COLO829 (cell line): ENCODE data around the gene PLTP.
"Not testable (repeated sequence)": the region's sequence is repeated elsewhere in the genome, so short reads cannot be mapped to it uniquely, and the experiment has no call there.

Source experiments
- DNase-seq: peaks from one replicate; pipeline ENCODE4 v3.0.0; 2012; ENCODE audit warnings: low spot score

PLTP gene, protein sequence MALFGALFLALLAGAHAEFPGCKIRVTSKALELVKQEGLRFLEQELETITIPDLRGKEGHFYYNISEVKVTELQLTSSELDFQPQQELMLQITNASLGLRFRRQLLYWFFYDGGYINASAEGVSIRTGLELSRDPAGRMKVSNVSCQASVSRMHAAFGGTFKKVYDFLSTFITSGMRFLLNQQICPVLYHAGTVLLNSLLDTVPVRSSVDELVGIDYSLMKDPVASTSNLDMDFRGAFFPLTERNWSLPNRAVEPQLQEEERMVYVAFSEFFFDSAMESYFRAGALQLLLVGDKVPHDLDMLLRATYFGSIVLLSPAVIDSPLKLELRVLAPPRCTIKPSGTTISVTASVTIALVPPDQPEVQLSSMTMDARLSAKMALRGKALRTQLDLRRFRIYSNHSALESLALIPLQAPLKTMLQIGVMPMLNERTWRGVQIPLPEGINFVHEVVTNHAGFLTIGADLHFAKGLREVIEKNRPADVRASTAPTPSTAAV

DNA sequence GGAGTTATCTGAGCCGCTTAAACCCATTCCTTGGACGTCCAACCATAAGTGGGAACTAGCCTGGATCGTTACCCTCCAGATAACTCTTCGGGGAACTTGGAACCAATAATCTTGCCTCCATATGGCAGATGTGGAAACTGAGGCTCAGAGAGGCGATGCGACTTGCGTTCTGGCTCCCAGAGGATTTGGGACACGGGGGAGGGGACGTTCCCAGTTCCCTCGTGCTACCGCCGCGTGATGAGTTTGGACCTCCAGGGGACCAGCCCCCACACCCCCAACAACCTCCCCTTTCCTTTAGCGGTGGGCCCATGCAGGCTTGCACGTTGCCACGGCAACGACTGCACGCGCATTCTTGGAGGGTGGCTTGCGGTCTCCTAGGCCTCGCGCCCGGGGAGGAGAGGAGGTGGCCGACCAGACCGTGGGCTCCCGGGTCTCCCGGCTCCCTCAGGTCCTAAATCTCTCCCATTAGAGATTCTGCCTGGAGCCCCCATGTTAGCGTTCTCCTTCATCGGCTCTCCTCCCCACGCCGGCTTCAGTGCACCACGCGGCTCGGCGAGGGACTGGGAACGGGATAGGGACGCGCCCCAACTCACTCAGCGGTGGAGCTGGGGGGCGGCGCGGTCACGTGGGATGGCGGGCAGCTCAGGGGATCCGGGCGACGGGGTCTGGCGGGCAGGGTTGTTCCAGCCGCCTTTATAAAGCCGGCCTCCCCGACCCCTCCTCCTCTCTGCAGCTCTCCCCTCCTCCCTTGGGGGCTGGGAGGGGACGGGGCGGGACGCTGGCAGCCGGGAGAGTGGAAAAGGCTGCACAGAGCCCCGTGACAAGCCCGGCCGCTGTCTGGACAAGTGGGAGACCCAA lies at the start of gene PLTP:
TSS of gene PLTP (minus strand) at position 670 of the 858 bp plus-strand sequence. CDS start 703 bp downstream, outside the sequence.
- DNase-seq: peak; percentile 28

GRCh38 chr20:45959956-45960630 lies 48.1 kb upstream of the PLTP start:
- no peak for DNase-seq

DNA sequence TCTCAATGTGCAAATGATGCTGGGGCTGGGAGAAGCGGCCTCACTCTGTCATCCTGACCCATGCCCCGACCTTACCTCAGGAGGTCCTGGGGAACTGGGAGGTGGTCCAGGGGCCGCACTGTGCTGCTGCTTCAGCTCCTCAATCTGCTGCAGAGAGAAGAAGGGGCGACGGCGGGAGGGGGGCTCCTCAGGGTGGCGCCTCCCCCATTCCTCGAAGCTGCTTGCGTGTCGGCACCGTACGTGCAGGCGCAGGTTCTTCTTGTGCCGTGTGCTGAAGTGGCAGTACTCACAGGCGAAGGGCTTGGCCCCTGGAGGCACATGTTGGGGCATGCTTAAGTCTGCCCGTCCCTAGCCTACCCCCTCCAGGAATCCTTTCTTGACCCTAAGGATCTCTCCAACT lies 47.2 kb upstream of the PLTP start:
- DNase-seq: no peak

- no peak for DNase-seq
Measured at GRCh38 chr20:45958593-45958992, 46.6 kb upstream of the PLTP start.

DNA sequence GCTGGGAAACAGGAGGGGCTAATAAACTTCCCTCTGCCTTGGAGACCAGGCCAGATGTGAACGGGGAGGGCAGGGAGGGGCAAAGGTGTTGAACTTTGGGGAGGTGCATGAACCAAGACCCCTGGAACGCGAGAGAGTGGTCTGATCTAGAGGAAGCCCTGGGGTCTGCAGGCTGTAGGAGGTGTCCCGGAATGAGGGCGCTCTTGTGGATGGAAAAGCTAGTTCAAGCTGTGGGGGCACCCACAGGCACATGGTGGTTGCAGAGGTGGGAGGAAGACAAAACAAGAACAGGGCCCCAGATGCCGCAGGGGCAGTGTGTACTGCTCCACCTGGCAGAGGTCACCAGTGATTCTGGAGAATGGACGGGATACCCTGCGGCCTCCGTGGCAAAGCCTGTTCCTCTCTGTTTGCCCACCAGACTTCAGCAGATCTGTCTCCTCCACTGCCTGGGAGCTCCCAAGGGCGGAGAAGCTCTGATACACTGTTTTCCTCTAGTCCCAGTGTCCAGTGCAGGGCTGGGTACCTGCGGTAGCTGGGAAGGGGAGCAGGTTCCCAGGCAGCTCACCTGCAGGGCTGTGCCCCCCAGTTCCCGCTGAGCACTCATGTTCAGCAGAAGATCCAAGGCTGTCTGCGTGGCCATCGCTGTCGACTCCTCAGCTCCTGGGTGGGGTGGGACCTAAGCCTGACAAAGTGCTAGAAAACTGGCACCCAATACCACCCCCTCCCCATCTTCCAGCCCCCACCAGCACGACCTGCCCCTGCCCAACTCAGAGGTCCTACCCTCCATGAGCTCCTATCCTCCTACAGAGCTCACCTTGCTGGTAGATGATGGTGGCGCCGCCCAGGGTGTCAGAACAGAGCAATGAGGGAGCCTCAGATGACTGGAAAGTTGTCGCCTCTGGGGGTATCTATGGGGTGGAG lies 45.3 kb upstream of the PLTP start:
- no peak for DNase-seq

DNA sequence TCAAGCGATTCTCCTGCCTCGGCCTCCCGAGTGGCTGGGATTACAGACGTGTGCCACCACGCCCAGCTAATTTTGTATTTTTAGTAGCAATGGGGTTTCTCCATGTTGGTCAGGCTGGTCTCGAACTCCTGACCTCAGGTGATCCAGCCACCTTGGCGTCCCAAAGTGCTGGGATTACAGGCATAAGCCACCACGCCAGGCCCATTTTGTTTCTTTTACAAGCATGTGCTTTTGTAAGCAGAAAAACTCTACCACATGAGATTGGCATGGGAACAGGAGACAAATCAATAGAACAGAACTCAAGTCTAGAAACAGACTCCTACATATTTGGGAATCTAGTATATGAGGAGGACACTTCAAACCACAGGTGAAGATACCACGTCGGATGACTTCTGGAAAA lies 44.4 kb upstream of the PLTP start:
- DNase-seq: not testable (repeated sequence)

DNA sequence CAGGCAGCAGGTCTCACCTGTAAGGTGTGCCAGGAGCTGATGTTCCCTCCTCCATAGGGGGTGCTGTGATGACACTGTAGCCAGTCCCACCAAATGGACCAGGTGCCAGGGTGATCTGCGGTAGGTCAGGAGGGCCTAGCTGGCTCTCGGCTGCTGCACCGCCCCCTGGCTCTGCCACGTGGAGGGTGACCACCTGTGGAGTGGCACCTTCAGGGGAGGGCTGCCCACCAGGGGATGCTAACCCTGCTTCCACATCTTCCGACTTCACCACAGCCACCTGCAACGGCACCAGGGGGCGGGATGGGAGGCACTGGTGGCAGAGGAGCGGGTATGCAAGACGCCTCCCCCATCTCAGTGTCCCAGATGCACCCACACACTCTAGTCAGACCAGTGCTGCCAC lies 41.7 kb upstream of the PLTP start:
- DNase-seq: no peak

- no peak for DNase-seq
Measured at GRCh38 chr20:45952861-45953260, 40.9 kb upstream of the PLTP start.

- DNase-seq: no peak
Measured at GRCh38 chr20:45951925-45952834, 40.2 kb upstream of the PLTP start.

DNA sequence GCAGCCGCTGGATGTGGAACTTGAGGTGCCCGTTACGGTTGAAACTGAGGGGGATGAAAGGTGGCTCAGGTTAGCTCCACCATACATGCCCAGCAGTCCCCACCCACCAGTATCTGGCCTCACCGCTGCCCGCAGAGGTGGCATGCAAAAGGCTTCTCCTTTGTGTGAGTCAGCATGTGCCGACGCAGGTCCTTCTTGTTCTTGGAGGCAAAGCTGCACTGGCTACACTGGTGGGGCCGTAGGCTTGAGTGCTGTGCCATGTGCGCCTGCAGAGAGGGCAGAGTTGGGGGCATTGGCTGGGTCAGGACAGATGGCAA lies 38.3 kb upstream of the PLTP start:
- no peak for DNase-seq

DNA sequence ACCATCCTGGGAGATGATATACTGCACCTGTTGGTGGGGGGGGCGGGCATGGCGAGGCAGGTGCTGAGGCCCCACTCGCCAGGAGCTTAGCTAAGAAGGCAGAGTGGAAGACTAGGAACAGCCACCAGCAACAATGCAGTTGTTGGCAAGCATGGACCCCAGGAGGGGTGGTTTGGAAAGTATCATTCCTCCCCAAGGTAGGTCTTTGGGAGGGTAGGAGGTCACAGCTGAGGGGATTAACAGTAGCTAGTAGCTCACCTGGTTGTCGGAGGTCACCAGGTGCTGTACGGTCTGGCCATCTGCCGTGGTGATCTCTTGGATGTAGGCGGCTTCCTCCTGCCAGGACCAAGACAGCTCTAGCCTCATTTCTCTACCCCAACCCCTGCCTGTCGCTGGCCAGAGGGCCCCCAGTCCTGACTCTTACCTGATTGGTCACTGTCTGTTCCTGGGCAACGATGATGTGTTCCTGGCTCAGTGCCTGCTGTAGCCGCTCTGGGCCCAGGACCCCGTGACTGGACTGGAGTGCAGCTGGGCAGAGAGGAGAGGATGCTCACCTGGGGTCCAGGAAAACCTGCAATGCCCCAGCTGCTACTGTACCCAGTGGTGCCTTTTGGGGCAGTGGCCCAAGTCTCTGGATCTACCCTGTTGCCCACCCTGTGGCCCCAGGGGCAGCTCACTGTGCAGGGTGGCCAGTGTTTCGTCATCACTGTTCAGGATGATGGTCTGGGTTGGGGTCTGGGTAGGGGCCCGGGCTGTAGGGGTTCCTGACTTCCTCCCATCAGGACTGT lies 37.8 kb upstream of the PLTP start:
- DNase-seq: no peak

DNA sequence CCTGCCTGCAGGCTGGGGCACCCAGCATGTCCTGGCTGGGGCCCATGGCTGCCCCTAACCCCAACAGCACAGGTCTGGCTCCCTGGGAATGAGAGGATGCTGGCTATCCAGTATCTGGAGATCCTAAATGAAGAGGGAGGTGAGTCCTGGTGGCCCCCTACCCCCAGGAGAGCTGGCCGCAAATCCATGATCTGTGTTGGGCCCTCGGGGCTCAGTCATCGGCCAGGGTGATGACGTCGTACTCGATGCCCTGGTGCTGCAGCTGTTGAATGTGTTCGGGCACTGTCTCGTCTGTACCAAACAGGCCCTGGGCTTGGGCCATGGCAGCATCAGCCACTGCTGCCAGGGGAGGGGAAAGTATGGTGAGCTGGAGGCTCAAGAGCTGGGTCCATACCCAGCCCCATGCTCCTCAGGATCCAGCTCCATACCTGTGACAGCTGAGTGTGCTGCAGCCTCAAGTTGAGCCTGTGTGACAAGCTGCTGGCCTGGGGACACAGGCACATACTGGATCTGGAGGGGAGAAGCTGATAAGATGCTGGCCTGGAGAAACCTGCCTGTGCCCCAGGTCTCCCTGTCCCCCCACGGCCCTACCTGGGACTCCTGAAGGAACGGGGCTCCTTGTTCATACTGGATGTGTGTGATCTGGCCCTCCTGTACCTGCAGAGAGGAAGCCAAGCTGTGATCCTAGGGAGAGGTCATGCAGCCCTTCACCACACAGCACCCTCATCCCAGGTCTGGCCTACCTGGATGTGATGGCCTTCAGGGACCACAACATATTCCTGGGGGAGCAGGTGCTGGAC lies 37.0 kb upstream of the PLTP start:
- DNase-seq: no peak

- DNase-seq: no peak
Measured at GRCh38 chr20:45948261-45948733, 36.3 kb upstream of the PLTP start.

GRCh38 chr20:45947110-45947866 lies 35.3 kb upstream of the PLTP start:
- no peak for DNase-seq

DNA sequence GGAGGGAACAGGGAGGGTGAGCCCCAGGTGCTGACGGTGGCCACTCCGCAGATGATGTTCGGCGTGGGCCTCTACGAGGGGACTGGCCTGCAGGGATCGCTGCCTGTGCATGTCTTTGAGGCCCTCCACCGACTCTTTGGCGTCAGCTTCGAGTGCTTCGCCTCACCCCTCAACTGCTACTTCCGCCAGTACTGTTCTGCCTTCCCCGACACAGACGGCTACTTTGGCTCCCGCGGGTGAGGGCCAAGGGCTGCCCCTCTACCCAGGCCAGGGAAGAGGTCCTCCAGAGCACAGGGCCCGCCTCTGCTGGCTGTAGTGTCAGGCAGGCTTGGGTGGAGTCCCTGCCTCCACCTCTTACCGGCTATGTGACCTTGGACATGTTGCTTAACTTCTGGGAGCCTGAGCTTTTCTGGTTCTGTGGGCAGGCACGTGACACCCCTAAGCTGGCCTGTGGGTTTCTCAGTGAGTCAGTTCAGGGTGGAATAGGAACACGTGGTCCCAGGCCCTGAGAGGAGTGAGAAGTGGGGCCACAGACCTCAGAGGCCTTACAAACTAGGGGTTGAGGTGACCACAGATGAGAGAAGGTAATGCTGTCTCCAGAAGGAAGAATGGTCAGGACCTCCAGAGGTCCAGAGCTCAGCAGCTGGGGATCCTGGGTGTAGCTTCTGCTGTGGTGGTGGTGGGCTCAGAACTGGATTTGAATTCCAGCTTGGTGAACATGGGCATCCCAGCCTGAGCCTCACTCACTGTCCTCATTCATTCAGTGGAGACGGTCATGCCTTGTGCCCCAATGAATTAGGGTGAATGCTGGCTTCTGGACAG lies 34.4 kb upstream of the PLTP start:
- DNase-seq: no peak

DNA sequence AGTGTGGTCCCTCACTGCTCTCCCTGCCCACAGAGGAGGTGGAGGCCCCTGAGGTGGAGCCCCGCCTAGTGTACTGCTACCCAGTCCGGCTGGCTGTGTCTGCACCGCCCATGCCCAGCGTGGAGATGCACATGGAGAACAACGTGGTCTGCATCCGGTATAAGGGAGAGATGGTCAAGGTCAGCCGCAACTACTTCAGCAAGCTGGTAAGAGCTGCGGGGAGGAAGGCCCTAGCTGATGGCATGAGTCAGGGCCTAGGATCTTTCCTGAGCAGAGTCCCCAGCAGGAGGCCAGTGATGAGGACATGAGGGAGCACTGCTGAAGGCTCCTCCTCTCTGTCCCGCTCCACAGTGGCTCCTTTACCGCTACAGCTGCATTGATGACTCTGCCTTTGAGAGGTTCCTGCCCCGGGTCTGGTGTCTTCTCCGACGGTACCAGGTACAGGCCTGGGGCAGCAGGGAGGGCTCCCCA lies 33.8 kb upstream of the PLTP start:
- no peak for DNase-seq
